ENCODE measurements around the gene NAA38.

The NAA38 gene, protein sequence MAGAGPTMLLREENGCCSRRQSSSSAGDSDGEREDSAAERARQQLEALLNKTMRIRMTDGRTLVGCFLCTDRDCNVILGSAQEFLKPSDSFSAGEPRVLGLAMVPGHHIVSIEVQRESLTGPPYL

DNA sequence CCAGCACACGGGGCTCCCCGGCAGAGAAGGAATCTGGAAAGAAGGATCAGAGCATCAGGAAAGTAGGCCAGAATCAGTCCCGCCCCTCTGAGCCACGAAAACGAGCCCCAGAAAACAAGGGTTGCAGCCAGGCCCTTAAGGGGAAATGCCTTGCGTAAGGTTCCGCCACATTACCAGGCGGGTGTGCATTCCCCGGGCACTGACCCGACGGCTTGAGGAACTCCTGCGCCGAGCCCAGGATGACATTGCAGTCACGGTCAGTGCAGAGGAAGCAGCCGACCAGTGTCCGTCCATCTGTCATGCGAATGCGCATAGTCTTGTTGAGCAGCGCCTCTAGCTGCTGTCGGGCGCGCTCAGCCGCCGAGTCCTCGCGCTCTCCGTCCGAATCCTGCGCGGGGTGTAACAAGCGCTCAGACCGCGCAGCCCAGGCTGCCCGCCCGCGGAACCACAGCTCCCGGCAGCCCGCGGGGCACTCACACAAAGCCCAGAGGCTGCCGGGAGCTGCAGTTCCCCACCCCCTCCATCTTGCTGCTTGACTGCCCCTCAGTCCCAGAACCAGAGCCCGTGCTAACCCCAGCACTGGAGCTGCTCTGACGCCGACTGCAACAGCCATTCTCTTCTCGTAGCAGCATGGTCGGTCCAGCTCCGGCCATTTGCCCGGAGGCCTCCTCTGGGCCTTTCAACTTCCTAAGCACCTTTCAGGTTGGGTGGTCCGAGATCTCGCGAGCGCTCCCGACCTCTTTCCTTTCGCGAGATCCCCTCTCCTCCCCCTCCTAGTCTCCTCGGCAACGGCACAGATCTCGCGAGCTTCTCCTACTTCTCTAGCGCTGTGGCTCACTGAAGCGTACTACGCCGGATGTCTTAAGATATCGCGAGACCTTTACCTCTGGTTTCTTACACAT lies at the start of gene NAA38:
Gene NAA38 (minus strand): TSS at position 749 of the 902 bp plus-strand sequence. CDS start 96 bp downstream, at position 653.
- TF ChIP-seq, protein P1, sequence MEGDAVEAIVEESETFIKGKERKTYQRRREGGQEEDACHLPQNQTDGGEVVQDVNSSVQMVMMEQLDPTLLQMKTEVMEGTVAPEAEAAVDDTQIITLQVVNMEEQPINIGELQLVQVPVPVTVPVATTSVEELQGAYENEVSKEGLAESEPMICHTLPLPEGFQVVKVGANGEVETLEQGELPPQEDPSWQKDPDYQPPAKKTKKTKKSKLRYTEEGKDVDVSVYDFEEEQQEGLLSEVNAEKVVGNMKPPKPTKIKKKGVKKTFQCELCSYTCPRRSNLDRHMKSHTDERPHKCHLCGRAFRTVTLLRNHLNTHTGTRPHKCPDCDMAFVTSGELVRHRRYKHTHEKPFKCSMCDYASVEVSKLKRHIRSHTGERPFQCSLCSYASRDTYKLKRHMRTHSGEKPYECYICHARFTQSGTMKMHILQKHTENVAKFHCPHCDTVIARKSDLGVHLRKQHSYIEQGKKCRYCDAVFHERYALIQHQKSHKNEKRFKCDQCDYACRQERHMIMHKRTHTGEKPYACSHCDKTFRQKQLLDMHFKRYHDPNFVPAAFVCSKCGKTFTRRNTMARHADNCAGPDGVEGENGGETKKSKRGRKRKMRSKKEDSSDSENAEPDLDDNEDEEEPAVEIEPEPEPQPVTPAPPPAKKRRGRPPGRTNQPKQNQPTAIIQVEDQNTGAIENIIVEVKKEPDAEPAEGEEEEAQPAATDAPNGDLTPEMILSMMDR (IDR thresholded peaks at IDR 0.05), result peak; percentile 83
- H3K4me3 ChIP-seq (ENCODE audit: low read depth in 1 of 2, low read length in 1 of 2), result peak within 1 kb of the TSS; percentile 78 to 94
- H3K27me3 ChIP-seq, result no peaks in the 10 kb centered on the region
- peaks cover 6% of the 10 kb centered on the region for H3K9me3 ChIP-seq
- peaks cover 46% of the 10 kb centered on the region for H3K36me3 ChIP-seq
- H3K27ac ChIP-seq, result peak within 1 kb of the TSS; percentile 98
- peaks cover 49 to 58% of the 10 kb centered on the region in 2 experiments for H3K4me1 ChIP-seq (ENCODE audit: control insufficient read depth in 1 of 2, insufficient read depth in 1 of 2, low read depth in 1 of 2, low read length in 1 of 2)

DNA sequence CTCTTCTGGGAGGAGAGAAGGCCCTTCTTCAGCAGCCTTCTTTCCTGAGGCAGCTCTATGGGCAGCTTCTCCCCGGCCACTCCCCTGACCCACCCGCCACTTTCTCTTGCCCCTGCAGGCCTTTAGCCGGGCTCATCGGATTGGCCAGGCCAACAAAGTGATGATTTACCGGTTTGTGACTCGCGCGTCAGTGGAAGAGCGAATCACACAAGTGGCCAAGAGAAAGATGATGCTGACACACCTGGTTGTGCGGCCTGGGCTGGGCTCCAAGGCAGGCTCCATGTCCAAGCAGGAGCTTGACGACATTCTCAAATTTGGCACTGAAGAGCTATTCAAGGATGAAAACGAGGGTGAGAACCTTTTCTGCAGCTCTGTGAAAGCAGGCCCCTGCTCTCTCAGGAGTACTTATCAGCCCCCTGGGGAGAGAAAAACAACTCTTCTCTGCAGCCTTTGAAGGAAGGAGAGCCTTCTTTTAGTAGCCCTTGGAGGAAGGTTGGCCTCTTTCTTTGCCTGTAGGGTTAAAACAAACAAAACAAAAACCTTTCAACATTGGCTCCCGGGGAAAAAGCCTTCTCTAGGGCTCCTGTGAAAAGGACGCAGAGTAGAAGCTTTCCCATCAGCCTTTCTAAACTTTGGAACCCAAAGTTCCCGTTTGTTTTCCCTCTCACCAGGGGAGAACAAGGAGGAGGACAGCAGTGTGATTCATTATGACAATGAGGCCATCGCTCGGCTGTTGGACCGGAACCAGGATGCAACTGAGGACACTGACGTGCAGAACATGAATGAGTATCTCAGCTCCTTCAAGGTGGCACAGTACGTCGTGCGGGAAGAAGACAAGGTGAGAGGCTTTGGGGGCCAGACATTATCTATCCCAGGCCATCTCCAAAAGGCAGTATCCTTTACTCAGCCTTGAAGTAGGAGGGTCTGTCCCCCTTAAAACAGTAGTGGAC lies 46.1 kb upstream of the NAA38 start:
- Histone ChIP-seq H3K27me3 (no peaks in the 10 kb centered on the region), H3K4me1 (ENCODE audit: control insufficient read depth in 1 of 2, insufficient read depth in 1 of 2, low read depth in 1 of 2, low read length in 1 of 2) (no peaks in the 10 kb centered on the region), H3K4me3 (ENCODE audit: low read depth in 1 of 2, low read length in 1 of 2) (no peak overlapping the region), H3K27ac (no peak overlapping the region), H3K9me3 (no peaks in the 10 kb centered on the region), H3K36me3 (peaks cover 100% of the 10 kb centered on the region)
- TF ChIP-seq, protein P1 (IDR thresholded peaks at IDR 0.05), result no peak

DNA sequence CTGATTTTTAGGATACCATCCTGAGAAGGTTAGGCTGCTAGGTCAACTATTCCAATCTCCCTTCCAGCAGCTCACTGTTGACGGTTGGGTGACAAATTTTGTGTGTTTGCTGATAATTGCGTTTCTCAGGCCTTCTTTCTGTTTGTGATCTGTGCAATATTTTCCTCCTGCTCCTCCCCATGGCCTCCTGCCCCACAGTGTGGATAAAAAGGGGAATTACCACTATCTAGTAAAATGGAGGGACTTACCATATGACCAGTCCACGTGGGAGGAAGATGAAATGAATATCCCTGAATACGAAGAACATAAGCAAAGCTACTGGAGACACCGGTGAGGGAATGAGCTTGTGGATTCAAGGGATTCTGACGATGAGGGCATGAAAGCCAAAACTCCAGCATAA lies 40.4 kb upstream of the NAA38 start:
- Histone ChIP-seq H3K4me1 (ENCODE audit: control insufficient read depth in 1 of 2, insufficient read depth in 1 of 2, low read depth in 1 of 2, low read length in 1 of 2) (no peaks in the 10 kb centered on the region), H3K36me3 (peaks cover 95% of the 10 kb centered on the region), H3K27me3 (no peaks in the 10 kb centered on the region), H3K4me3 (ENCODE audit: low read depth in 1 of 2, low read length in 1 of 2) (no peak overlapping the region), H3K27ac (no peak overlapping the region), H3K9me3 (no peaks in the 10 kb centered on the region)
- TF ChIP-seq, protein P1 (IDR thresholded peaks at IDR 0.05), result peak; percentile 12

DNA sequence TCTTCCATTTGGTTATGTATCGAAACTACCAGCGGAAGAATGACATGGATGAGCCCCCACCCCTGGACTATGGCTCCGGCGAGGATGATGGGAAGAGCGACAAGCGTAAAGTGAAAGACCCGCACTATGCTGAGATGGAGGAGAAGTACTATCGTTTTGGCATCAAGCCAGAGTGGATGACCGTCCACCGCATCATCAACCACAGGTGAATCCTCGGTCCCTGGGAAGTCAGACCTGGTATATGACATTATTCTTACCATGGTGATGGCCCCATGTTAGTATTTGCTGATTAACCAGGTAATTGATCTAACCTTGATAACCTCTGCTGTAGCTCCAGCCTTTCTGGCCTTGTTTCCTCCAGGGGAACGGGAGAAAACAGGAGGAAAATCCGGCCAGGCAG lies 39.7 kb upstream of the NAA38 start:
- Histone ChIP-seq H3K4me1 (ENCODE audit: control insufficient read depth in 1 of 2, insufficient read depth in 1 of 2, low read depth in 1 of 2, low read length in 1 of 2) (no peaks in the 10 kb centered on the region), H3K36me3 (peaks cover 90% of the 10 kb centered on the region)
- TF ChIP-seq, protein P1 (IDR thresholded peaks at IDR 0.05), result no peak

DNA sequence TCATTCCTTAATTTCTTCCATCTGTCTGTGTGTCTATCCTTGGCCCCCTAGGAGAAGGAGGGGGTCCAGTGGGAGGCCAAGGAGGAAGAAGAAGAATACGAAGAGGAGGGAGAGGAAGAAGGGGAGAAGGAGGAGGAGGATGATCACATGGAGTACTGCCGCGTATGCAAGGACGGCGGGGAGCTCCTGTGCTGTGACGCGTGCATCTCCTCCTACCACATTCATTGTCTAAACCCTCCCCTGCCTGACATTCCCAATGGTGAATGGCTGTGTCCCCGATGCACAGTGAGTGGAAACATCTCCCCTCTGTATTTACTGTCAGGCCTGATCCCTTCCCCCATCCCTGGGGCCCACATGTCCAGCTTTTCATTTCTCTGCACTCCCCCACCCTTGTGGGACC lies 37.5 kb upstream of the NAA38 start:
- H3K4me3 ChIP-seq (ENCODE audit: low read depth in 1 of 2, low read length in 1 of 2), result no peak overlapping the region
- H3K27me3 ChIP-seq, result no peaks in the 10 kb centered on the region
- H3K4me1 ChIP-seq (ENCODE audit: control insufficient read depth in 1 of 2, insufficient read depth in 1 of 2, low read depth in 1 of 2, low read length in 1 of 2), result peaks cover 12 to 17% of the 10 kb centered on the region in 2 experiments
- TF ChIP-seq, protein P1 (IDR thresholded peaks at IDR 0.05), result no peak
- peaks cover 85% of the 10 kb centered on the region for H3K36me3 ChIP-seq
- no peaks in the 10 kb centered on the region for H3K9me3 ChIP-seq
- H3K27ac ChIP-seq, result no peak overlapping the region

More for the DNA sequence above, 39.7 kb upstream of the NAA38 start:
- Histone ChIP-seq H3K9me3 (no peaks in the 10 kb centered on the region), H3K27ac (no peak overlapping the region), H3K27me3 (no peaks in the 10 kb centered on the region), H3K4me3 (ENCODE audit: low read depth in 1 of 2, low read length in 1 of 2) (no peak overlapping the region)

Measured in neutrophil (primary cell).